HEK293 (cell line): ENCODE data around the gene PCBD1.

Source experiments
- CTCF ChIA-PET: fragments of 350-600 bp; formaldehyde crosslinking; extraction: SDS; loops from one replicate; lab custom pipeline; 2021; ENCODE audit warnings: antibody characterized with exemption; lab: Yijun Ruan, JAX
- POLR2A ChIA-PET: fragments of 300-600 bp; formaldehyde crosslinking; extraction: SDS; loops from one replicate; lab custom pipeline; 2020; ENCODE audit warnings: antibody characterized with exemption, inconsistent platforms; lab: Yijun Ruan, JAX
- H3K27ac ChIP-seq: fragments of 200-500 bp; sonication (Bioruptor generic); 2 replicates; pipeline ENCODE4 v1.5.1; 2014; ENCODE audit warnings: low read depth, low read length, control low read depth, inconsistent platforms; ENCODE audit errors: extremely low read depth
- H3K36me3 ChIP-seq, 2 experiments: fragments of 200-500 bp in 1 of 2; sonication (Bioruptor generic) in 1 of 2; 1 replicate in 1 of 2; 2 replicates in 1 of 2; pipeline ENCODE4 v1.5.1; 2014 to 2017; ENCODE audit warnings: inconsistent platforms in 2 of 2, low read length in 2 of 2; ENCODE audit not compliant: control insufficient read depth in 2 of 2, insufficient read depth in 1 of 2
- H3K4me1 ChIP-seq: fragments of 200-500 bp; sonication (Bioruptor generic); 2 replicates; pipeline ENCODE4 v1.5.1; 2014; ENCODE audit warnings: mild to moderate bottlenecking, low read length, inconsistent platforms; ENCODE audit not compliant: control insufficient read depth, insufficient read depth
- H3K4me3 ChIP-seq: 2 replicates; pipeline ENCODE4 v1.5.1; 2011; ENCODE audit warnings: low read depth, mild to moderate bottlenecking, control low read depth, low read length, moderate library complexity
- H3K9me3 ChIP-seq: fragments of 200-500 bp; sonication (Bioruptor generic); 2 replicates; pipeline ENCODE4 v1.5.1; 2014; ENCODE audit warnings: low read depth, low read length, inconsistent platforms; ENCODE audit not compliant: control insufficient read depth, insufficient read depth
- AEBP2 ChIP-seq: fragments of 450-650 bp; formaldehyde crosslinking; IDR thresholded peaks from 2 replicates; pipeline ENCODE4 v1.5.1; 2016; ENCODE audit warnings: missing biosample characterization, missing genetic modification characterization, borderline replicate concordance
- KLF10 ChIP-seq: fragments of 450-650 bp; IDR thresholded peaks from 2 replicates; pipeline ENCODE4 v1.5.1; 2018; ENCODE audit warnings: missing biosample characterization, mild to moderate bottlenecking, missing genetic modification characterization
- KLF16 ChIP-seq: fragments of 450-650 bp; formaldehyde crosslinking; IDR thresholded peaks from 2 replicates; pipeline ENCODE4 v1.5.1; 2017; ENCODE audit warnings: missing biosample characterization, missing genetic modification characterization
- MEIS1 ChIP-seq: sonication (generic); formaldehyde crosslinking; IDR thresholded peaks from 2 replicates; pipeline ENCODE4 v1.8.1; 2022; ENCODE audit warnings: missing genetic modification reagents, mild to moderate bottlenecking, borderline replicate concordance
- PATZ1 ChIP-seq: fragments of 450-650 bp; formaldehyde crosslinking; IDR thresholded peaks from 2 replicates; pipeline ENCODE4 v1.5.1; 2016; ENCODE audit warnings: missing biosample characterization, missing genetic modification characterization
- REST ChIP-seq: fragments of 450-650 bp; formaldehyde crosslinking; IDR thresholded peaks from 2 replicates; pipeline ENCODE4 v1.5.1; 2016; ENCODE audit warnings: missing biosample characterization, missing genetic modification characterization
- SCRT1 ChIP-seq: fragments of 450-650 bp; formaldehyde crosslinking; IDR thresholded peaks from 2 replicates; pipeline ENCODE4 v1.5.1; 2016; ENCODE audit warnings: missing biosample characterization, missing genetic modification characterization, borderline replicate concordance
- SETDB1 ChIP-seq: IDR thresholded peaks from one replicate; pipeline ENCODE4 v1.6.1; 2017; ENCODE audit warnings: mild to moderate bottlenecking, low read length, moderate library complexity, mixed read lengths; ENCODE audit not compliant: insufficient read length
- ZBTB48 ChIP-seq: fragments of 450-650 bp; formaldehyde crosslinking; IDR thresholded peaks from 2 replicates; pipeline ENCODE4 v1.5.1; 2016; ENCODE audit warnings: missing biosample characterization, missing genetic modification characterization
- ZBTB7A ChIP-seq: fragments of 450-650 bp; formaldehyde crosslinking; IDR thresholded peaks from 2 replicates; pipeline ENCODE4 v1.5.1; 2016; ENCODE audit warnings: low read depth, missing biosample characterization, missing genetic modification characterization
- ZNF184 ChIP-seq: fragments of 450-650 bp; IDR thresholded peaks from 2 replicates; pipeline ENCODE4 v1.5.1; 2018; ENCODE audit warnings: missing biosample characterization, mild to moderate bottlenecking, missing genetic modification characterization
- ZNF292 ChIP-seq: fragments of 450-650 bp; formaldehyde crosslinking; IDR thresholded peaks from 2 replicates; pipeline ENCODE4 v1.5.1; 2016; ENCODE audit warnings: low read depth, missing biosample characterization, missing genetic modification characterization, borderline replicate concordance
- ZNF362 ChIP-seq: fragments of 450-650 bp; formaldehyde crosslinking; IDR thresholded peaks from 2 replicates; pipeline ENCODE4 v1.5.1; 2016; ENCODE audit warnings: missing biosample characterization, missing genetic modification characterization
- ZNF473 ChIP-seq: fragments of 450-650 bp; formaldehyde crosslinking; IDR thresholded peaks from 2 replicates; pipeline ENCODE4 v1.5.1; 2017; ENCODE audit warnings: missing biosample characterization, missing genetic modification characterization
- ZNF530 ChIP-seq: fragments of 450-650 bp; formaldehyde crosslinking; IDR thresholded peaks from 2 replicates; pipeline ENCODE4 v1.5.1; 2016; ENCODE audit warnings: low read depth, missing biosample characterization, missing genetic modification characterization
- ZNF561 ChIP-seq: fragments of 450-650 bp; IDR thresholded peaks from 2 replicates; pipeline ENCODE4 v1.5.1; 2018; ENCODE audit warnings: missing biosample characterization, missing genetic modification characterization, borderline replicate concordance
- ZNF677 ChIP-seq: fragments of 450-650 bp; IDR thresholded peaks from 2 replicates; pipeline ENCODE4 v1.5.0; 2018; ENCODE audit warnings: missing biosample characterization, mild to moderate bottlenecking, missing genetic modification characterization, moderate library complexity
- ZNF76 ChIP-seq: fragments of 450-650 bp; formaldehyde crosslinking; IDR thresholded peaks from 2 replicates; pipeline ENCODE4; 2016; ENCODE audit warnings: low read depth, missing biosample characterization, missing genetic modification characterization, borderline replicate concordance
- ZNF830 ChIP-seq: fragments of 450-650 bp; IDR thresholded peaks from 2 replicates; pipeline ENCODE4 v1.5.0; 2018; ENCODE audit warnings: missing biosample characterization, missing genetic modification characterization, low read depth, mild to moderate bottlenecking, moderate library complexity
- TF ChIP-seq, protein P1 (sequence below): fragments of 450-650 bp; formaldehyde crosslinking; IDR thresholded peaks from 2 replicates; pipeline ENCODE4 v1.5.1; 2016; ENCODE audit warnings: missing biosample characterization, missing genetic modification characterization
- TF ChIP-seq, protein P2 (sequence below): fragments of 450-650 bp; formaldehyde crosslinking; IDR thresholded peaks from 2 replicates; pipeline ENCODE4 v1.5.1; 2016; ENCODE audit warnings: missing biosample characterization, missing genetic modification characterization, borderline replicate concordance

PCBD1 gene

DNA sequence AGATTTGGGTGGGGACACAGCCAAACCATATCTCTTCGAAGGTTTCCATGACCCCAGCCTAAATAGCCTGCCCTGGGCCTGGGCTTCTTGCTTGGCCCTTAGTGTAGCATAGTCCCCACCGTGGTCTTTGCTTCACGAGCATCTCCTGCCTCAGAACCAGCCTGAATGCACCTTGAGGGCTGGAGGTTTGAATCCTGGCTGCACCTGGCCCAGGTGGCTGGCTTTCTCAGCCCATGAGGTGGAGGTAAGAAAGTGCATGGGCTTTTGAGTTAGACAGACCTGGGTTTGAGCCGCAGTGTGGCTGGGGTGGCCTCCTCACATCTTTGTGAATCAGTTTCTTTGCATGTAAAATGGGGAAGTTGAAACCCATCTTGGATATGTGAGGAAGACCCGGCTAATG lies 24.2 kb upstream of the PCBD1 start (continued):
- TF ChIP-seq REST (no peak), ZNF362 (tag by site-specific recombination) (no peak), ZBTB48 (tag by site-specific recombination) (no peak), ZNF677 (no peak), ZNF473 (tag by site-specific recombination) (no peak), PATZ1 (tag by site-specific recombination) (no peak), ZNF530 (tag by site-specific recombination) (no peak)
- TF ChIP-seq, protein P1, sequence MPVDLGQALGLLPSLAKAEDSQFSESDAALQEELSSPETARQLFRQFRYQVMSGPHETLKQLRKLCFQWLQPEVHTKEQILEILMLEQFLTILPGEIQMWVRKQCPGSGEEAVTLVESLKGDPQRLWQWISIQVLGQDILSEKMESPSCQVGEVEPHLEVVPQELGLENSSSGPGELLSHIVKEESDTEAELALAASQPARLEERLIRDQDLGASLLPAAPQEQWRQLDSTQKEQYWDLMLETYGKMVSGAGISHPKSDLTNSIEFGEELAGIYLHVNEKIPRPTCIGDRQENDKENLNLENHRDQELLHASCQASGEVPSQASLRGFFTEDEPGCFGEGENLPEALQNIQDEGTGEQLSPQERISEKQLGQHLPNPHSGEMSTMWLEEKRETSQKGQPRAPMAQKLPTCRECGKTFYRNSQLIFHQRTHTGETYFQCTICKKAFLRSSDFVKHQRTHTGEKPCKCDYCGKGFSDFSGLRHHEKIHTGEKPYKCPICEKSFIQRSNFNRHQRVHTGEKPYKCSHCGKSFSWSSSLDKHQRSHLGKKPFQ (tag by site-specific recombination) = no peak
- TF ChIP-seq, all 188 proteins: peak for 0

DNA sequence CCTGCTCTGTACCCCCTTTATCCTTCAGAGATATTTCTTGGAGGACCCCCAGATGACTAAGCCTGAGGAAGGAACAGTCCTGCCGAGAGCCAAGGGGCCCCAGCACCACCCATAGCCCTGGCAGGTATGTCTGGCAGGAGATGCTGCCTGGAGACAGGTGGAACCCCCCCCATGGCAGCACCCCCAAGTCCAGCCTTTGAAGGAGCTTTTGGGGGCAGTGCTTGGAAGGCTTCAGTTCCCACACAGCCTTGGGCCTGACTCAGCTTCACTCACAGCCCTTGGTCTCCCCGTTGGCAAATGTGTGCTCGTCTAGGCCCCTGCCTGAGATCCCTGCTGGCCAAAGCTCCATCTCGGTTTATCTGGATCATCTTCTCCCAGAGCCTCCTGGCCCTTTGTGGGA lies 23.0 kb upstream of the PCBD1 start:
- Histone ChIP-seq H3K27ac (no peak overlapping the region), H3K9me3 (no peaks in the 10 kb centered on the region), H3K4me3 (no peak overlapping the region), H3K4me1 (no peaks in the 10 kb centered on the region), H3K36me3 (no peaks in the 10 kb centered on the region)
- ChIA-PET POLR2A (interaction anchor here (0.6 kb wide), 1 partner anchor 10 kb away, joined by 4 read pairs; no protein-coding TSS in a partner anchor), CTCF (no interaction called here)
- TF ChIP-seq, protein P2, sequence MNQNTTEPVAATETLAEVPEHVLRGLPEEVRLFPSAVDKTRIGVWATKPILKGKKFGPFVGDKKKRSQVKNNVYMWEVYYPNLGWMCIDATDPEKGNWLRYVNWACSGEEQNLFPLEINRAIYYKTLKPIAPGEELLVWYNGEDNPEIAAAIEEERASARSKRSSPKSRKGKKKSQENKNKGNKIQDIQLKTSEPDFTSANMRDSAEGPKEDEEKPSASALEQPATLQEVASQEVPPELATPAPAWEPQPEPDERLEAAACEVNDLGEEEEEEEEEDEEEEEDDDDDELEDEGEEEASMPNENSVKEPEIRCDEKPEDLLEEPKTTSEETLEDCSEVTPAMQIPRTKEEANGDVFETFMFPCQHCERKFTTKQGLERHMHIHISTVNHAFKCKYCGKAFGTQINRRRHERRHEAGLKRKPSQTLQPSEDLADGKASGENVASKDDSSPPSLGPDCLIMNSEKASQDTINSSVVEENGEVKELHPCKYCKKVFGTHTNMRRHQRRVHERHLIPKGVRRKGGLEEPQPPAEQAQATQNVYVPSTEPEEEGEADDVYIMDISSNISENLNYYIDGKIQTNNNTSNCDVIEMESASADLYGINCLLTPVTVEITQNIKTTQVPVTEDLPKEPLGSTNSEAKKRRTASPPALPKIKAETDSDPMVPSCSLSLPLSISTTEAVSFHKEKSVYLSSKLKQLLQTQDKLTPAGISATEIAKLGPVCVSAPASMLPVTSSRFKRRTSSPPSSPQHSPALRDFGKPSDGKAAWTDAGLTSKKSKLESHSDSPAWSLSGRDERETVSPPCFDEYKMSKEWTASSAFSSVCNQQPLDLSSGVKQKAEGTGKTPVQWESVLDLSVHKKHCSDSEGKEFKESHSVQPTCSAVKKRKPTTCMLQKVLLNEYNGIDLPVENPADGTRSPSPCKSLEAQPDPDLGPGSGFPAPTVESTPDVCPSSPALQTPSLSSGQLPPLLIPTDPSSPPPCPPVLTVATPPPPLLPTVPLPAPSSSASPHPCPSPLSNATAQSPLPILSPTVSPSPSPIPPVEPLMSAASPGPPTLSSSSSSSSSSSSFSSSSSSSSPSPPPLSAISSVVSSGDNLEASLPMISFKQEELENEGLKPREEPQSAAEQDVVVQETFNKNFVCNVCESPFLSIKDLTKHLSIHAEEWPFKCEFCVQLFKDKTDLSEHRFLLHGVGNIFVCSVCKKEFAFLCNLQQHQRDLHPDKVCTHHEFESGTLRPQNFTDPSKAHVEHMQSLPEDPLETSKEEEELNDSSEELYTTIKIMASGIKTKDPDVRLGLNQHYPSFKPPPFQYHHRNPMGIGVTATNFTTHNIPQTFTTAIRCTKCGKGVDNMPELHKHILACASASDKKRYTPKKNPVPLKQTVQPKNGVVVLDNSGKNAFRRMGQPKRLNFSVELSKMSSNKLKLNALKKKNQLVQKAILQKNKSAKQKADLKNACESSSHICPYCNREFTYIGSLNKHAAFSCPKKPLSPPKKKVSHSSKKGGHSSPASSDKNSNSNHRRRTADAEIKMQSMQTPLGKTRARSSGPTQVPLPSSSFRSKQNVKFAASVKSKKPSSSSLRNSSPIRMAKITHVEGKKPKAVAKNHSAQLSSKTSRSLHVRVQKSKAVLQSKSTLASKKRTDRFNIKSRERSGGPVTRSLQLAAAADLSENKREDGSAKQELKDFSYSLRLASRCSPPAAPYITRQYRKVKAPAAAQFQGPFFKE (tag by site-specific recombination) = no peak
- no peak for TF ChIP-seq ZNF184 (tag by site-specific recombination)
- TF ChIP-seq ZNF473 (tag by site-specific recombination) = no peak
- no peak for TF ChIP-seq ZBTB7A (tag by site-specific recombination)
- TF ChIP-seq KLF16 (tag by site-specific recombination) = no peak
- no peak for TF ChIP-seq SETDB1
- no peak for TF ChIP-seq ZNF830 (tag by site-specific recombination)
- no peak for TF ChIP-seq SCRT1
- no peak for TF ChIP-seq ZNF561 (tag by site-specific recombination)
- no peak for TF ChIP-seq ZNF292 (tag by site-specific recombination)
- no peak for TF ChIP-seq KLF10
- TF ChIP-seq AEBP2 = no peak
- no peak for TF ChIP-seq MEIS1 (CRISPR knock-in tag)
- no peak for TF ChIP-seq ZNF76
